Activated naive CD4-positive, alpha-beta T cell treated with anti-CD3 and anti-CD28 coated beads, Interleukin-2, amount 10 ng/mL, durations not matched to agents 7 days and 5 days (primary cell): ENCODE data around the gene RGL3.
"Not testable (repeated sequence)": the region's sequence is repeated elsewhere in the genome, so short reads cannot be mapped to it uniquely, and the experiment has no call there.

Source experiments
- CTCF ChIA-PET: fragments of 350-600 bp; sonication (Branson Sonifier 250); formaldehyde crosslinking; loops from one replicate; lab custom pipeline; 2021; ENCODE audit warnings: antibody characterized with exemption; lab: Charles Lee
- DNase-seq: peaks from one replicate; pipeline ENCODE4 v3.0.0-alpha.2; 2020
- H3K27ac Mint-ChIP-seq: one replicate; pipeline ENCODE4 v1.8.0; 2021; ENCODE audit warnings: mild to moderate bottlenecking, moderate library complexity, mixed read lengths
- H3K27me3 Mint-ChIP-seq: one replicate; pipeline ENCODE4 v1.8.0; 2021; ENCODE audit warnings: mild to moderate bottlenecking, mixed read lengths
- H3K36me3 Mint-ChIP-seq: one replicate; pipeline ENCODE4 v1.8.0; 2021; ENCODE audit warnings: mixed read lengths
- H3K4me1 Mint-ChIP-seq: one replicate; pipeline ENCODE4 v1.8.0; 2021; ENCODE audit warnings: mixed read lengths
- H3K4me3 Mint-ChIP-seq: one replicate; pipeline ENCODE4 v1.8.0; 2021; ENCODE audit warnings: mild to moderate bottlenecking, moderate library complexity, mixed read lengths
- H3K9me3 Mint-ChIP-seq: one replicate; pipeline ENCODE4 v1.8.0; 2021; ENCODE audit warnings: mixed read lengths

Gene RGL3

DNA sequence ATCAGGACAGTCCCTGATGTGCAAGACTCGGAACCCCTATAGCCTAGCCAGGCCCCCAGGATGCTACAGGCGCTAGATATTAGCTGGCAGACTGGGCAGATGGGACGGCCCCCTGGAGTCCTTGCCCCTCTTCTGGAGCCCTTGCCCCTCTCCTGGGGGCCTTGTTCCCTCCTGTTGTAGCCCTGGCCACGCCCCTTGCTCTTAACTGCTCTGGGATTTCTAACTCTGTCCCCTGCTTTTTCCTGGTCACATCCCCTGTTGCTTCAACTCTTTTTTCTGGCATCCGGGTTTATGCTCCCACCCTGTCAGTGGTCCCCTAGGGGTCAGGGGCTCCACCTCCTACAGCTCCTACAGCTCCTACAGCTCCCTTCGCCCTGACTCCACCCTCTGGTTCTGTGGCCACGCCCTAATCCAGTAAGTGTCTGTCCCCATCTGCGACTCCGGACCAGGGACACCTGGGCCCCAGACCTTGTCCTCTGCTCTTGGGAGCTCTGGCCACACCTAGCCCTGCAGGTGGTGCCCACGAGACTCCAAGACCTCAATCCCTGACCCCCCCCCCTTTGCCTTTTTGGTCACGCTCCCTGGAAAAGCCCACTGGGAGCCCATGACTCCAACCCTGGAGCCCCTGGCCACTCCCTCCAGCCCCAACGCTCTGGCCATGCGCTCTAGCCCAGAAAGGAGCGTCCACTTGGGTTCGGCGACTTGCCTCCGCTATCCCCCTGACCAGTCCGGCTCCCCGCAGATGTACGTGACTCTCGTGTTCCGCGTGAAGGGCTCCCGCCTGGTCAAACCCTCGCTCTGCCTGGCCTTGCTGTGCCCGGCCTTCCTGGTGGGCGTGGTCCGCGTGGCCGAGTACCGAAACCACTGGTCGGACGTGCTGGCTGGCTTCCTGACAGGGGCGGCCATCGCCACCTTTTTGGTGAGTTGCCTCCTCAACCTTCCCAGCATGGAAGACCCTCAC lies 57.1 kb downstream of the RGL3 start:
- Mint-ChIP-seq H3K4me3 (no peak overlapping the region), H3K4me1 (no peaks in the 10 kb centered on the region)

DNA sequence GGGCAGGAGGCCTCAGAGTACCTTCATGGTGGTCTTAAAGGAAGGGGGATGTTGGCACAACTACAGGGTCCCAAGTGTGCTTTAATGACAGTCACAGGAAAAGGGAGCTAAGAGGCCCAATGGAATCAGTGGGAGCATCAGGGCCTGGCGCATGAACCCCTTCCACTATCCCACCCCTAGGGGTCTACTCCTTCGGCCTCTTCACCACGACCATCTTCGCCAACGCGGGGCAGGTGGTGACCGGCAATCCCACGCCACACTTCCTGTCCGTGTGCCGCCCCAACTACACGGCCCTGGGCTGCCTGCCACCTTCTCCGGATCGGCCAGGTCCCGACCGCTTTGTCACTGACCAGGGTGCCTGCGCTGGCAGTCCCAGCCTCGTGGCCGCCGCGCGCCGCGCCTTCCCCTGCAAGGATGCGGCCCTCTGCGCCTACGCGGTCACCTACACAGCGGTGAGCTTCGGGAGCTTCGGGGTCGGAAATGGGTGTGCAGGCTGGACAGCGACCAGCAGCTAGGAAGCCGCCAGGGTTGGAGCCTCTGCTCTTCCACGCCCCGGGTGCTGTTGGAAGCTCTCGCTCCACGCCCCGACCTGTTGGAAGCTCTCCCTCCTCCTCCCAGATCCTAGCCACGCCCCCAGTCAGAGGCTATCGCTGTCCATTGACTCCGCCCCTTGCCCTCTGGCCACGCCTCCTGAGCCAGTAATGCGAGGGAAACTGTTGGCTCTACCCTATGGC lies 57.9 kb downstream of the RGL3 start:
- Mint-ChIP-seq H3K4me1 (no peaks in the 10 kb centered on the region), H3K9me3 (no peaks in the 10 kb centered on the region), H3K36me3 (no peaks in the 10 kb centered on the region), H3K27me3 (peaks cover 24% of the 10 kb centered on the region), H3K4me3 (no peak overlapping the region), H3K27ac (no peak overlapping the region)
- CTCF ChIA-PET = no interaction called here
- no peak for DNase-seq

More for the DNA sequence above, 57.1 kb downstream of the RGL3 start:
- Mint-ChIP-seq H3K9me3 (no peaks in the 10 kb centered on the region), H3K27ac (no peak overlapping the region), H3K27me3 (peaks cover 15% of the 10 kb centered on the region), H3K36me3 (no peaks in the 10 kb centered on the region)
- CTCF ChIA-PET = no interaction called here
- DNase-seq = no peak

DNA sequence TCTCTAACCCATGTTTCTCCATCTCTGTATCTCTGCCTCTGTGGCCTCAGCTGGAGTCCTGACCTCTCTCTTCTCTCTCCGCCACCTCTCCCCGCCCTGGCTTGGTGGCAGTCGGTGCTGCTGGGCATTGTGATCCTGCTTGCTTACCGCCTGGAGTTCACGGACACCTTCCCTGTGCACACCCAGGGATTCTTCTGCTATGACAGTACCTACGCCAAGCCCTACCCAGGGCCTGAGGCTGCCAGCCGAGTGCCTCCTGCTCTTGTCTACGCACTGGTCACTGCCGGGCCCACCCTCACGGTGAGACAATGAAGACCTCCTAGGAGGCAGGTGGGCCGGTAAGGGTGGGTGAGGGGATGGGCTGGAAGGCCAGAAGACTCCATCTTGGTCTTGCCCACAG lies 59.7 kb downstream of the RGL3 start:
- H3K4me1 Mint-ChIP-seq = peaks cover 6% of the 10 kb centered on the region
- H3K27me3 Mint-ChIP-seq = peaks cover 41% of the 10 kb centered on the region
- no peak for DNase-seq
- no peak overlapping the region for H3K4me3 Mint-ChIP-seq
- no peaks in the 10 kb centered on the region for H3K36me3 Mint-ChIP-seq
- H3K27ac Mint-ChIP-seq = no peak overlapping the region
- no peaks in the 10 kb centered on the region for H3K9me3 Mint-ChIP-seq
- CTCF ChIA-PET = no interaction called here

DNA sequence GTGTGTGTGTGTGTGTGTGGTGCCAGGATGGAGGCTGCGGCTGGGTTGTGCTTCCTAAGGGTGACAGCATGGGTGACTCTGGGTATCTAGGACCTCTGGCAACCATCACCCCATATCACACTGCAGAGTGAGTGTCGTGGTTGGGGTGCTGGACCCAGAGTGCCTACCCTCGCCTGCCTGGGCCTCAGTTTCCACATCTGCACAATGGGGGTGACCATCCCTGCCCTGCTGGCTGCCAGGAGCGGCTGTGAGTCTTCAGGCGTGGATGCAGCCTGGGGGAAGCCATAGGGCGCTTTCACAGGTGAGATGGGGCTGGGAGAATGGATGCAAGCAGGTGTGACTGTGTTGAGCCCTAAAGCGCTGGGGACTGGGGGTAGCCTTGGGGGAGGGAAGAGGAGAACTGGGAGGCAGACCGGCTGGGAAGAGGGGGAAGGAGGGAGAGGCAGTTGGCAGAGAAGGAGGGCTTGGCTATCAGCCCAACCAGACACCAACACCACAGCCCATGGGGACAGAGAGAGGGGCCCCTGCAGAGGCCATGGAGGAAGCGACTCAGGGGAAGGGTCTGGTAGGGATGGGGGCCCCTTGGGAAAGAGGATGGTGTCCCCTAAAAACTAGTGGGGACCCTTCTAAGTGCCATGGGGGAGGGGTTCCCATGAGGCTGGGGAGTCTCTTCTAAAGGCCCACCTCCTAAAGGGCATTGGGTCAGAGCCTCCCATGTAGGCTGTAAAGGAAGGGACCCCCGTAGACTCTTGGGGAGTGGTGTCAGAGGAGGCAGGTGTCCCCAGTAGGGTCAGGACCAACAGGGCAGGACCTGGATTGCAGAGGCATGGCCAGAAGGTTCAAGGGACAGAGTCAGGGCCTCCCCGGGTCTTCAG lies 62.2 kb downstream of the RGL3 start:
- H3K27ac Mint-ChIP-seq = no peak overlapping the region
- no peaks in the 10 kb centered on the region for H3K9me3 Mint-ChIP-seq
- no peak for DNase-seq
- H3K27me3 Mint-ChIP-seq = peaks cover 54% of the 10 kb centered on the region
- no peak overlapping the region for H3K4me3 Mint-ChIP-seq
- H3K36me3 Mint-ChIP-seq = no peaks in the 10 kb centered on the region
- CTCF ChIA-PET = no interaction called here
- peaks cover 7% of the 10 kb centered on the region for H3K4me1 Mint-ChIP-seq

DNA sequence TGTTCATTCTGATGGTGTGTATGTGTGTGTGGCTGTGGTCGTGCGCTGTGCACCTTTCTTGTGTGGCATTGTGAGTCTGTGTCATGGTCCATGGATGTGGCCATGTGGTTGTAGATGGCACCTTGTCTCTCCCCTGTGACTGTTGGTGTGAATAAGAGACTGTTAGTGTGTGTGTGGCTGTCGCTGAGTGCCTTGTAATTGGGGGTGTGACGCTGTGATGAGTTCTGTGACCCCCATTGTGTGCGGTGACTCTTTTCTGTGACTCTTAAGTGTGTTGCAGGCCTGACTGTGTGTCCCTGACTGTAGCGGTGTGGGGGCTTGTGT lies 63.1 kb downstream of the RGL3 start:
- no peak for DNase-seq
- Mint-ChIP-seq H3K9me3 (no peaks in the 10 kb centered on the region), H3K27ac (no peak overlapping the region), H3K27me3 (peaks cover 61% of the 10 kb centered on the region), H3K4me1 (peaks cover 7% of the 10 kb centered on the region), H3K36me3 (no peaks in the 10 kb centered on the region), H3K4me3 (peak overlapping the region; percentile 16)
- CTCF ChIA-PET = no interaction called here

DNA sequence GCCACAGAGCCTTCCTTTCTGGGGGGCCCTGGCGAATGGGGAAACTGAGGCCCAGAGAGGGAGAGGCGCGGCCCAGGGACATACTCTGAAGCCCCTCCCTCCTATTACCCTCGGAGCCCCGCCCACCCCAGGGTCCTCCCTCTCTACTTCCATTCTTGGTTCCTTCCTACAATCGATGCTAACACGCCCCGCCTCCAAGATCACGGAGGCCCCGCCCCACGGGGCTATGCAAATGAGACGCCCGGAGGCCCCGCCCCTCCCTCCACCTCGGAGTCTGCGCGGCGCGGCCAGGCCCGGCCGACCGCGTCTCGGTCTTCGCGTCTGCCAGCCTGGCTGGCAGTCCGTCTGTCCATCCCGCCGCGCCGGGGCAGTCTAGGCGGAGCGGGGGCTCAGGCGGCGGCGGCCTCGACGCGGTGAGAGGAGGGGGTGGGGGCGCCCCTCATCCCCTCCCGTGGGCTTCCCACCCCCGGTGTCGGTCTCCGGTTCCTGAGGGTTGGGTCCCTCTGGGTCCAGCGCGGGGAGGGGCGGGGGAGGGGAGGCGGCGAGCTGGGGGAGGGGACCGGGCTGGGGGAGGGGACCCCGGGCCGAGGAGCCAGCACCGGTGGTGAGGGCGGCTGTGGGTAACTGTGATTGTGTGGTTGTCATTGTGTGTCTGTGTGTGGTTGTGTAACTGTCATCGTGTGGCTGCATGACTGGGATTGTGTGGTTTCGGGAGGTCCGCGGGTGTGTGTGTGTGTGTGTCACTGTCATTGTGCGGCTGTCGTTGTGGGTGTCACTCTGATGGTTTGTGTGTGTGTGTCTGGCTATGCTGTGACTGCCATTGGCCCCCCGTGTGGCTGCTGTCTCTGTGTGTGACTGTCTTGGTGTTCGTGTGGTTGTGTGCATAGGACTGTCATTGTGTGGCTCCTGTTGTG lies 63.7 kb downstream of the RGL3 start, which contains the start of gene PLPPR2:
PLPPR2 (plus strand) TSS at position 273 of the 914 bp plus-strand sequence. CDS start 2,242 bp downstream, outside the sequence.
- peaks cover 63% of the 10 kb centered on the region for H3K27me3 Mint-ChIP-seq
- no peaks in the 10 kb centered on the region for H3K9me3 Mint-ChIP-seq
- H3K36me3 Mint-ChIP-seq = no peaks in the 10 kb centered on the region
- peaks cover 7% of the 10 kb centered on the region for H3K4me1 Mint-ChIP-seq
- peak; percentile 90 for DNase-seq
- peak within 1 kb of the TSS; percentile 16 for H3K4me3 Mint-ChIP-seq
- CTCF ChIA-PET = no interaction called here
- H3K27ac Mint-ChIP-seq = no peak within 1 kb of the TSS

DNA sequence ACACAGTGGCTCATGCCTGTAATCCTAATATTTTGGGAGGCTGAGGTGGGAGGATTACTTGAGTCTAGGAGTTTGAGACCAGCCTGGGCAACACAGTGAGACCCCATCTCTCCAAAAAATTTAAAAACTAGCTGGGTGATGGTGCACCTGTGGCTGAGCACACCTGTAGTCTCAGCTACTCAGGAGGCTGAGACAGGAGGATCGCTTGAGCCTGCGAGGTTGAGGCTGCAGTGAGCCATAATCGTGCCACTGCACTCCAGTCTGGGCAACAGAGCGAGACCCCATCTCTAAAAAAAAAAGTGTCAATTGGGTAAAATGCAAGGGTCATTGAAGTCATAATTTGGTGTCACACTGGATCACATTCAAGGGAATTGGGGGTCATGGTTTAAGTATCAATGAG lies 65.0 kb downstream of the RGL3 start:
- H3K4me1 Mint-ChIP-seq, H3K4me3 Mint-ChIP-seq, H3K27ac Mint-ChIP-seq, H3K36me3 Mint-ChIP-seq, H3K9me3 Mint-ChIP-seq, CTCF ChIA-PET, DNase-seq: not testable (repeated sequence)
- peaks cover 61% of the 10 kb centered on the region for H3K27me3 Mint-ChIP-seq

DNA sequence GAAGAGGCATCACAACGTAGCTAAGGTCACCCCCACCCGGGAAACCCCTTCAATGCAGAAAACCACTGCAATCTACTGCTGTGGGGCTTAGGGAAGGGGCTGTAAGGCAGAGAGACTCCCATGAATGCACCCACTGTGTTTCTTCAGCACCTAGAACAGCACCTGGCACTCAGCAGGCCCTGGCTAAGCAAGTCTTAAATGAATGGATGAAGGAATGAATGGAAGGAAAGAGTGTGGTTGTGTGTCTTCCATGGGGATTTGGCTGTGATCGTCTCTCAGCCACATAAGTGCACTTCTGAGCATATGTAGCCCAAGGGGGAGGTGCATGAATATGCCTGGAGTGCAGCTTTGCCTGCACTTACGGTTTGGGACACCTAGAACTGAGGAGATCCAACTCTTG lies 69.9 kb downstream of the RGL3 start:
- CTCF ChIA-PET = no interaction called here
- no peak overlapping the region for H3K4me3 Mint-ChIP-seq
- H3K9me3 Mint-ChIP-seq = peaks cover 11% of the 10 kb centered on the region
- no peak for DNase-seq
- H3K27ac Mint-ChIP-seq = no peak overlapping the region
- peaks cover 27% of the 10 kb centered on the region for H3K4me1 Mint-ChIP-seq
- peaks cover 1% of the 10 kb centered on the region for H3K36me3 Mint-ChIP-seq
- H3K27me3 Mint-ChIP-seq = peaks cover 21% of the 10 kb centered on the region

DNA sequence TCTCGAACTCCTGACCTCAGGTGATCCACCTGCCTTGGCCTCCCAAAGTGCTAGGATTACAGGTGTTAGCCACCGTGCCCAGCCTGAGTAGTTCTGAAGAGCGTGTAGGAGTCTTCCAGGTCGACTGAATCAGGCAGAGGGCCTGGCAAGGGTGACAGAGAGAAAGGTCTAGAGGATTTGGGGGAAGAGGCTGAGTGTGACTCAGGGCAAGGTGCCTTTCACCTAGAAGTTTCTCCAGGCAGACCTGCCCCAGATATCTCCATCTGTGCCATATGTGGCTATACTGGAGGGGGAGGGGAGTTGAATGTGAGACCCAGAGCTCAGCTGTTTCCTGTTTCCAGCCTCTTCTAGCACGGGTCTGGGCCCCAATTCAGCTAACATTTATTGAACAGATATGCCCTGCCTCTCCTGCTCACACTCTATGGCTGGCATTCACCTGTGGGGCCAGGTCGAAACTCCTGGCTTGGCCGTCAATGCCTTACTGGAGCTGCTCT lies 71.5 kb downstream of the RGL3 start:
- peaks cover 11% of the 10 kb centered on the region for H3K9me3 Mint-ChIP-seq
- peak overlapping the region; percentile 88 for H3K4me3 Mint-ChIP-seq
- CTCF ChIA-PET = interaction anchor here (1.1 to 2.1 kb wide), 2 partner anchors 29 to 34 kb away, joined by 3 to 8 read pairs; no protein-coding TSS in a partner anchor
- H3K27me3 Mint-ChIP-seq = peaks cover 11% of the 10 kb centered on the region
- peaks cover 1% of the 10 kb centered on the region for H3K36me3 Mint-ChIP-seq
- DNase-seq = no peak
- peak overlapping the region; percentile 39 for H3K27ac Mint-ChIP-seq
- H3K4me1 Mint-ChIP-seq = peaks cover 27% of the 10 kb centered on the region

DNA sequence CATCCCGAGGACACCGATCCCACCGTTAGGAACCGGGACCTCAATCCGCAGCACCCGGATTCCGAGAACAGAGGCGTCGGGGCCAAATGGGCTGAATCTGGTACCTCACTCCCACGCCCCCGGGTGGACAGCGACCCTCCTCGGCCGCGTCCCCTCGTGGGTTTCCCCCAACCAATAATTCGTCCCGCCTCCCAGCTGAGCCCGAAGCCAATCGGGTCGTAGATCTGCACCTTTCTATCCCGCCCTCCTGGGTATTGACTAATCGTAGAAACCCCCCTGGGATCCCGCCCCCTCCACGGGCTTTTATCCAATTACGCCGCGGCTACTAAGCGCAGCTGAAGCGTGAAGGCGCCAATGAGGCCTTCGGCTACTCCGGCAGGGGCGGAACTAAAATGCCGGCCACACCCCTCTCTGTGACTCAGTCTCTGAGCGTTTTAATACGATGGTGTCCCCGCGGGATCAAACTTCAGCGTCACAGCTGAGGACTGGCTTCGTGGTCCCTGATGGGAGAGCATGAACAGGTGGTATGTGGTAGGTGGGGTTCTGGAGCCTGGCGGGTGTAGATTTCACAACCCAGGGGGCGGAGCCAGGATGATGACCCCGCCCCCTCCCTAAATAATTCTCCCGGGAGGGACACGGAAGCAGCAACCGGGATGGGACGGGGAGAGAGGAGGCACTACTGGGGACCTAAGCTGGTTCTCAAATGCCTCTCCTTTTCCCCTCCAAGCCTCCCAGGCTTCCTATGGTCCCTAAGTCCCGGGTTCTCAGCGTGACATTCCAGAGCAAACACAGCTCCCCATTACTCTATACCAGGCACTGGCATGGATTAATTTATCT lies 72.8 kb downstream of the RGL3 start, which contains the start of the genes CCDC159 and TMEM205:
CCDC159 (plus strand) TSS at position 416 of the 837 bp plus-strand sequence; CDS start at position 504, 88 bp downstream.
TMEM205 (minus strand) TSS at position 165 of the 837 bp plus-strand sequence. CDS start 649 bp downstream, outside the sequence.
- H3K4me1 Mint-ChIP-seq = peaks cover 27% of the 10 kb centered on the region
- H3K4me3 Mint-ChIP-seq = peak within 1 kb of the TSS; percentile 88
- DNase-seq = peak; percentile 100
- peak within 1 kb of the TSS; percentile 88 for H3K27ac Mint-ChIP-seq
- peaks cover 11% of the 10 kb centered on the region for H3K9me3 Mint-ChIP-seq
- H3K36me3 Mint-ChIP-seq = peaks cover 1% of the 10 kb centered on the region
- CTCF ChIA-PET = interaction anchor here (0.7 to 2.1 kb wide), 4 partner anchors 23 to 55 kb away, joined by 3 to 8 read pairs (median 4); no protein-coding TSS in a partner anchor
- H3K27me3 Mint-ChIP-seq = peaks cover 7% of the 10 kb centered on the region

DNA sequence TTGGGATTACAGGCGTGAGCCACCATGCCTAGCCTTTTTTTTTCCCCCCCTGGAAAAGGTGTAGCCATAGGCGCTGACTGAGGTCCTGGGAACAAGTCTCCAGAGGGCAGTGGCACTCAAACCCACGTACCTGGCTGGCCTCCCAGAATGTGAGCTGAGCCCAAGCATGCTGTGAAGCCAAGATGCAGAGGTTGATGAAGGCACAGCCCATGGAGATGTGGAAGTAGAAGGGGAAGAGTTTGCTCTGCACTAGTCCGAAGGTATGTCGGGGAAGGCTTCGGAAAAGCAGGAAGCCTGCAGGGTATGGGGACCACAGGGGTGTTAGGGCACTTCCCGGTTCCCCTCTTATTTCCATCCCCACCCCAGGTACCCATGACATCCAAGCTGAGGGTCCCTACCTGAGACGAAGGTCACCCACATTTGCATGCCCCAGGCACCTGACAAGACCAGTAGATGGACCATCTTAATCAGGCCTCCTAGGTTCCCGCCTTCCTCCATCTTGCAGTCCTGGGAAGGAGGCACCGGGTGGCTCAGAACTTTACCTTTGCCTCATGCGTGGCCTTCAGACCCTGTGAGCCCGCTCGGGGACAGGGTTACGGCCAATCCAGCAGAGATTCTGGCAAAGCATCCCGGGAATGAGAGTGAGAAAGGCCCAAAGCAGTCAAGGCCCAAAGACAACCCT lies 73.9 kb downstream of the RGL3 start:
- Mint-ChIP-seq H3K27ac (peak overlapping the region; percentile 88), H3K4me3 (peak overlapping the region; percentile 88), H3K9me3 (peaks cover 11% of the 10 kb centered on the region), H3K27me3 (no peaks in the 10 kb centered on the region), H3K36me3 (peaks cover 1% of the 10 kb centered on the region), H3K4me1 (peaks cover 27% of the 10 kb centered on the region)
- CTCF ChIA-PET = interaction anchor here (1.1 kb wide), 1 partner anchor 33 kb away, joined by 3 read pairs; no protein-coding TSS in a partner anchor
- no peak for DNase-seq
